ENCODE measurements around the gene CRP.

Gene CRP, protein sequence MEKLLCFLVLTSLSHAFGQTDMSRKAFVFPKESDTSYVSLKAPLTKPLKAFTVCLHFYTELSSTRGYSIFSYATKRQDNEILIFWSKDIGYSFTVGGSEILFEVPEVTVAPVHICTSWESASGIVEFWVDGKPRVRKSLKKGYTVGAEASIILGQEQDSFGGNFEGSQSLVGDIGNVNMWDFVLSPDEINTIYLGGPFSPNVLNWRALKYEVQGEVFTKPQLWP

DNA sequence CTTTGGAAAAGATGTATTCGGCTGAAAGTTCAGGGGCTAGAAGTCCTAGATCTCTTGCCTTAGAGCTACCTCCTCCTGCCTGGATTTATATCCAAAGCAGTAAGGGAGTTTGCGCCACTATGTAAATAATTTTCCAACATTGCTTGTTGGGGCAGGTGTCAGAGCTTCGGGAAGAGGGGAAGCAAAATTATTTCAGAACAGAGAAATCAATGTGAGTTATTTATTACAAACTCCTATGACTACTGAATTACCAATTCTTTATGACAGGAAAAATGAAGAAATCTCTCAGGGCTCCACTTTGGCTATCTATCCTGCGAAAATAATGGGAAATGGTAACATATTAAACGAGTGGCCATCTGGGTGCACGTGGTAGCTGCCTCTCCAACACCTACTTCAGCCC lies at the start of gene CRP:
Gene CRP (minus strand): TSS at position 61 of the 400 bp plus-strand sequence. CDS start 104 bp downstream, outside the sequence.
- Histone ChIP-seq H3K4me1 (ENCODE audit: control insufficient read depth, insufficient read depth, low read length) (no peaks in the 10 kb centered on the region), H3K9me3 (ENCODE audit: control insufficient read depth, low read length) (no peaks in the 10 kb centered on the region), H3K27me3 (ENCODE audit: control insufficient read depth, insufficient read depth, low read length) (no peaks in the 10 kb centered on the region), H3K9ac (ENCODE audit: low read length) (no peak within 1 kb of the TSS), H3K4me3 (ENCODE audit: low read length) (no peak within 1 kb of the TSS), H3K36me3 (ENCODE audit: control insufficient read depth, insufficient read depth, low read length) (no peaks in the 10 kb centered on the region)

DNA sequence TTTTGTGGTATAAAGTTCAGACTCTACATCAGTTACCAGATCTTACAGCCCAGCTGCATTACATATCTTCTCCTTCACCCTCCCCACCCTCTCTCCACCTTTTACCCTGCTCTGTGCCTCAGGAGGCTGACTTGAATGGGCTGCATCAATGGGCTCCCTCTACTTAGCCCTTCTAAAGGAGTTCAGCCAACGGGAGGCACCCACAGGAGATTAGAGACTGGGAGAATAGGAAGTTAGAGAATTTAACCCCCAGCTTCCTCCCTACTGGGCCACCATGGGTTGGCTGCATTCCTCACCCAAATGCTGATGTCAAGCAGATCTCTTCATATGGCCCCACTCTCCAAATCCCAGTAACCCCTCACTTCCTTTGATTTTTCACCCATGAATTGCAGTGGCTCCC lies 49.3 kb upstream of the CRP start:
- H3K4me3 ChIP-seq (ENCODE audit: low read length) = no peak overlapping the region
- no peak overlapping the region for H3K9ac ChIP-seq (ENCODE audit: low read length)
- no peaks in the 10 kb centered on the region for H3K4me1 ChIP-seq (ENCODE audit: control insufficient read depth, insufficient read depth, low read length)
- H3K36me3 ChIP-seq (ENCODE audit: control insufficient read depth, insufficient read depth, low read length) = no peaks in the 10 kb centered on the region
- no peaks in the 10 kb centered on the region for H3K9me3 ChIP-seq (ENCODE audit: control insufficient read depth, low read length)
- no peaks in the 10 kb centered on the region for H3K27me3 ChIP-seq (ENCODE audit: control insufficient read depth, insufficient read depth, low read length)

DNA sequence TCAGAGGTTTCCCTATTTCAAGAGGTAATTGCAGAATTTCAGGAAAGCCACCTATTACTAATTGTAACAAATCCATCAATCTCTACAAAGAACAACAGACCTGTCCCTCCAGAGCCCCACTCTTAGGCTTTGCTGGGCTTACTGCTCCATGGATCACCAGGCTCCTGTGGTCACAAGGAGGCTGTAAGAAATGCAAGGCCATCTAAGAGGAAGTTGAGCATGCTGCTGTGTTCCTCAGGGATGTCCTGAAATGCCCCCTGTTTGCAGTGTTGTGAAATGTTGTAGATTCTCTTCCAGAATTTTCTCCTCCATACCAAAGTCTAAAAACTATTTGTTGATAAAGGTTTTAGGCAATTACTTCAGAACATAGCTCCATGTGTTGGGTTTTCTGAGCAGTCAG lies 42.0 kb upstream of the CRP start:
- H3K27me3 ChIP-seq (ENCODE audit: control insufficient read depth, insufficient read depth, low read length) = no peaks in the 10 kb centered on the region
- H3K9me3 ChIP-seq (ENCODE audit: control insufficient read depth, low read length) = no peaks in the 10 kb centered on the region
- H3K4me3 ChIP-seq (ENCODE audit: low read length) = no peak overlapping the region
- H3K4me1 ChIP-seq (ENCODE audit: control insufficient read depth, insufficient read depth, low read length) = peaks cover 7% of the 10 kb centered on the region
- H3K36me3 ChIP-seq (ENCODE audit: control insufficient read depth, insufficient read depth, low read length) = no peaks in the 10 kb centered on the region
- no peak overlapping the region for H3K9ac ChIP-seq (ENCODE audit: low read length)

DNA sequence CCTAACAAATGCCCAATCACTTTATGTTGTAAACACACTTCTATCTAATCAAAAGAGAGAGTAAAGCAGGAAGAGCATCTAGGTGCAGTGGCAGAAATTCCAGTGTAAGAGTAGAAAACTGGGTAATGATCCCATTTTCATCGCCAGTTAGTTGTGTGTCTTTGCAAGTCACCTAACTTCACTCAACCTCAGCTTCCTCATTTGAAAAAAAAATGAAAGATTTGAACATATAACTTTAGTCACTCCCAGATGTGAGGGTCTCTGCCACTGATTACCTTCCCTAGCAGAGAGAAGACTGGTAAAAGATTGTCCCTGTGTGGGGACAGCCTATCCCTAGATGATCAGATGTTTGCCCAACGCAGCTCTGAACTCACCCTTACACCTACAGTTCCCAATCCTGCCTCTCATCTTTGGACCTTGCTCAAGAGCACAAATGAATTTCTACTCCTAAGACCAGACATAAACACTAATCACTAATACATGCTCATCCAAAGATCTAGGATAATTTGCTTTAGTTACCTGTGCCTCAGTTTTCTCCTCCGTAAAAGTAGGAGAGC lies 41.1 kb upstream of the CRP start:
- no peaks in the 10 kb centered on the region for H3K36me3 ChIP-seq (ENCODE audit: control insufficient read depth, insufficient read depth, low read length)
- H3K9me3 ChIP-seq (ENCODE audit: control insufficient read depth, low read length) = no peaks in the 10 kb centered on the region
- peaks cover 7% of the 10 kb centered on the region for H3K4me1 ChIP-seq (ENCODE audit: control insufficient read depth, insufficient read depth, low read length)
- H3K9ac ChIP-seq (ENCODE audit: low read length) = no peak overlapping the region
- H3K4me3 ChIP-seq (ENCODE audit: low read length) = no peak overlapping the region
- no peaks in the 10 kb centered on the region for H3K27me3 ChIP-seq (ENCODE audit: control insufficient read depth, insufficient read depth, low read length)

DNA sequence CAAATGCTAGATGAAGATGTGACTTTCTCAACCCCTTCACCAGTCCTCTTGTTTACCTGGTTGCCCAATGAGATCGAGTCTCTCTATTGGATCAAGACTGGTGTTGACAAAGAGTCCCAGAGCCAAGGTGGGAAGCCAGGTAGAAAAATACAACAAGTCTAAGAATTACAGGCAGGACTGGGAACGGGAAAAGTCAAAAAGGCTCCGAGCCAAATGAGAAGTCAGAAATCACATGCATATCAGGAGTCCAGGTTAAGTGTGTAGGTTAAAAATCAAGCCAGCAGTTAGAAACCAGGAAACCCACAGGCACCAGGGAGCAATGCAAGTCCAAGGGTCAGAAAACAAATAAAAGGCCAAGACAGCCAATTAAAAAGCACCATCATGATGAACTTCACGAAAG lies 39.0 kb upstream of the CRP start:
- no peaks in the 10 kb centered on the region for H3K9me3 ChIP-seq (ENCODE audit: control insufficient read depth, low read length)
- peaks cover 7% of the 10 kb centered on the region for H3K4me1 ChIP-seq (ENCODE audit: control insufficient read depth, insufficient read depth, low read length)
- no peaks in the 10 kb centered on the region for H3K36me3 ChIP-seq (ENCODE audit: control insufficient read depth, insufficient read depth, low read length)
- no peaks in the 10 kb centered on the region for H3K27me3 ChIP-seq (ENCODE audit: control insufficient read depth, insufficient read depth, low read length)
- H3K4me3 ChIP-seq (ENCODE audit: low read length) = no peak overlapping the region
- no peak overlapping the region for H3K9ac ChIP-seq (ENCODE audit: low read length)

DNA sequence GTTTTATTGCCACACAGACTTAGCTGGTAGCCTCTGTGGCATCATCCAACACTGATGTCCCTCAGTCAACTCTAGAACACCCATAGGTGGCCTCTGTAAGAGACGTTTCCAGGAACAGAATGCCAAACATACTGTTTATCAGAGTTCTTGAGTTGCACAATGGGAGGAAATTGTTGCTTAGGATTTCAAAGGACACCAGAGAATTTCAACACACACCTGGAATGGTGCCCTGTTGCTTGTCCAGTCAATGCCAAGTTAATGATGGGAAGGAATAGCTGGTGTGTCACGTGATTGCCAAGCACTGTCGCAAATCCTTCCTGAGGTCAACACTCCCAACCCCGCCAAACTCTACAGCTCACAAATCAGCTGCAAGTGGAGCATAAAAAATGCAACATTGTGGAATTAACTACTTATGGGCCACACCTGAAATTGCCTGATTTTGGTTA lies 37.8 kb upstream of the CRP start:
- H3K4me1 ChIP-seq (ENCODE audit: control insufficient read depth, insufficient read depth, low read length) = peaks cover 7% of the 10 kb centered on the region
- H3K36me3 ChIP-seq (ENCODE audit: control insufficient read depth, insufficient read depth, low read length) = no peaks in the 10 kb centered on the region
- no peak overlapping the region for H3K9ac ChIP-seq (ENCODE audit: low read length)
- no peaks in the 10 kb centered on the region for H3K27me3 ChIP-seq (ENCODE audit: control insufficient read depth, insufficient read depth, low read length)
- no peaks in the 10 kb centered on the region for H3K9me3 ChIP-seq (ENCODE audit: control insufficient read depth, low read length)
- H3K4me3 ChIP-seq (ENCODE audit: low read length) = no peak overlapping the region

DNA sequence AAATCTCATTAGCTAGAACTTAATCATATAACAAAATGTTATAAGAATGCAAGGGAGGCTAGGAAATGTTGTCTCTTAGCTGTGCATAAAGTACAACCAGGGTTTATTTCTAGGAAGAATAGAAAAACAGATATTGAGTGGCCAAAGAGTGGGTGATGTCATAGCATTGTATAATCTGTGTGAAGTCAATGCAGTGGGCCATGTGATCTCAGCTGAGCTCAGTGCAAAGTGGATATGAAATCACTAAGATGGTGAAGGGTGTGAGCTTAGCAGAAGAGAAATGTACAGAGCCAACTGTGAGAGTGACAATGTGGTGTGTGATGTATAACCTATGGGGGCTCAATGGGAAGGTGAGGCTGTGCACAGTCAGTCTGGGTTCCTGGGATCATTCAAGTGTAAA lies 36.6 kb upstream of the CRP start:
- Histone ChIP-seq H3K36me3 (ENCODE audit: control insufficient read depth, insufficient read depth, low read length) (no peaks in the 10 kb centered on the region), H3K27me3 (ENCODE audit: control insufficient read depth, insufficient read depth, low read length) (no peaks in the 10 kb centered on the region), H3K4me3 (ENCODE audit: low read length) (no peak overlapping the region), H3K4me1 (ENCODE audit: control insufficient read depth, insufficient read depth, low read length) (peaks cover 7% of the 10 kb centered on the region), H3K9ac (ENCODE audit: low read length) (no peak overlapping the region), H3K9me3 (ENCODE audit: control insufficient read depth, low read length) (no peaks in the 10 kb centered on the region)

DNA sequence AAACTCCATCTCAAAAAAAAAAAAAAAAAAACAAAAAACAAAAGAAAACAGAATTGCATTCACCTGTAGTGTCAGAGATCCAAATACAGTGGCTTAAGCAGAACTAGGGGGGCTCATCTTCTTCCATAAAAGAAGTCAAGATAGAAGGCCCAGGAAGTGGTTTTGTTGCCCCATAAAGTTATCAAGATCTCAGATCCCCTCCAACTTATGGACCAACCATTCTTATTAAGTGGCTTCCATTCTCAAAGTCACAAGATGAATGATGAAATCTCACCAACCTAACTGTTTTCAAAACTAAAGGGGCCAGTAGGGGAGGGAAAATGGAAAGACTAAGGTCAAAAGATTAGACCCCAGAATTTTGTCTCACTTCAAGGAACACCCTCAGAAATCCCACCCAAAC lies 36.2 kb upstream of the CRP start:
- H3K4me1 ChIP-seq (ENCODE audit: control insufficient read depth, insufficient read depth, low read length) = peaks cover 7% of the 10 kb centered on the region
- no peaks in the 10 kb centered on the region for H3K9me3 ChIP-seq (ENCODE audit: control insufficient read depth, low read length)
- H3K9ac ChIP-seq (ENCODE audit: low read length) = no peak overlapping the region
- no peak overlapping the region for H3K4me3 ChIP-seq (ENCODE audit: low read length)
- no peaks in the 10 kb centered on the region for H3K36me3 ChIP-seq (ENCODE audit: control insufficient read depth, insufficient read depth, low read length)
- H3K27me3 ChIP-seq (ENCODE audit: control insufficient read depth, insufficient read depth, low read length) = no peaks in the 10 kb centered on the region

DNA sequence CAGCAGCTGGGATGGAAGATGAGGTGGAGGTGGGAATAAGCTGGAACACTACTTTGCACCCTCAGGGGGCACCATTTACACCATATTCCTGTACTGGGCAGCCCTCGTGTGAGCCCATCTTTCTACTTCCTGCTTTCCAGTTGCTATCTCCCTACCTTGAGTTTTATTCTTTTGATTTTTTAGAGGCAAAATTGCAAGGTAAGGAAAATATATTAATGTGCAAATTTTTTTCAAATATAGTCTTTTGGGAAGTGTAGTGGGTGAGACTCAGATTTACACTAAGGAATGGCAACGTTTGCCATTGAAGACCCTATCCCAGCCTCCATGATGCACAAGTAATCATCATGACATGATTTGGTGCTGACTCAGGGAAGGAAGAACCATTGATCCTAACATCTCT lies 35.2 kb upstream of the CRP start:
- Histone ChIP-seq H3K4me1 (ENCODE audit: control insufficient read depth, insufficient read depth, low read length) (peaks cover 7% of the 10 kb centered on the region), H3K27me3 (ENCODE audit: control insufficient read depth, insufficient read depth, low read length) (no peaks in the 10 kb centered on the region), H3K9ac (ENCODE audit: low read length) (no peak overlapping the region), H3K4me3 (ENCODE audit: low read length) (no peak overlapping the region), H3K36me3 (ENCODE audit: control insufficient read depth, insufficient read depth, low read length) (no peaks in the 10 kb centered on the region), H3K9me3 (ENCODE audit: control insufficient read depth, low read length) (no peaks in the 10 kb centered on the region)

DNA sequence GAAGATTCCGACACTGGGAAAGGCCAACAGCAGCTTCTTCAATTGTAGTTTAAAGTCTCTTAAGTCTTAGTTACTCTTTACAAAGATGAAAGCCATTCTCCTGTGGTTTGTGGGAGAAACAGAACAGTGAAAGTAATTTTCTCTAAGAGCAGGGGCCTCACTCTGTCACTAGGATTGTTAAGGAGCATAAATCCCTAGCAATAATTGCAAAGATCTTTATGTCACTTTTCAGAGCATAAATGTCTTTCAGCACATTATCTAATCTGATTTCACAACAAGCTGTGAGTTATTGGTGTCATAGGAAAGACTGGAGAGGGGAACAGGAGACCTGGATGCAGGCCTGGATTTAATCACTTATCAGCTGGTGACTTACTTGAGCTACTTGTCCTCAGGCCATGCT lies 34.0 kb upstream of the CRP start:
- H3K9me3 ChIP-seq (ENCODE audit: control insufficient read depth, low read length) = no peaks in the 10 kb centered on the region
- H3K27me3 ChIP-seq (ENCODE audit: control insufficient read depth, insufficient read depth, low read length) = no peaks in the 10 kb centered on the region
- H3K4me1 ChIP-seq (ENCODE audit: control insufficient read depth, insufficient read depth, low read length) = peaks cover 3% of the 10 kb centered on the region
- H3K4me3 ChIP-seq (ENCODE audit: low read length) = no peak overlapping the region
- no peaks in the 10 kb centered on the region for H3K36me3 ChIP-seq (ENCODE audit: control insufficient read depth, insufficient read depth, low read length)
- H3K9ac ChIP-seq (ENCODE audit: low read length) = no peak overlapping the region

DNA sequence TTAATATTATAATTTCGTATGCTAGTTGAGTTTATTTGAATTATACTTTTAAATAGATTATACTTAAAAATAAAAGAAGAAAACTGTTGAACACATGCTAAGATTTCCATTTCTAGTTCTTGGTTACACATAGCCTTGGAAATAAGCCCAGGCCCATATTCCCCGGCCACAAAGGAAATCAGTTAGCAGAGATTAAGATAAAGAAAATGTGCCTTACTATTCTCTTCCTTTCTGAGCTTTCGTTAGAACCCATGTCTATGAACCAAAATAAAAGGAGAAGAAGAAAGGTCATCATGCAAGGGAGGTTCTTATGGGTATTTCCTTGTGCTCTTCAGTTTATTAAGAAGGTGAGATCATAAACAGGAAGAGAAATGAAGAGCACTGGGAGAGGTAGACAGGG lies 32.3 kb upstream of the CRP start:
- H3K36me3 ChIP-seq (ENCODE audit: control insufficient read depth, insufficient read depth, low read length) = no peaks in the 10 kb centered on the region

DNA sequence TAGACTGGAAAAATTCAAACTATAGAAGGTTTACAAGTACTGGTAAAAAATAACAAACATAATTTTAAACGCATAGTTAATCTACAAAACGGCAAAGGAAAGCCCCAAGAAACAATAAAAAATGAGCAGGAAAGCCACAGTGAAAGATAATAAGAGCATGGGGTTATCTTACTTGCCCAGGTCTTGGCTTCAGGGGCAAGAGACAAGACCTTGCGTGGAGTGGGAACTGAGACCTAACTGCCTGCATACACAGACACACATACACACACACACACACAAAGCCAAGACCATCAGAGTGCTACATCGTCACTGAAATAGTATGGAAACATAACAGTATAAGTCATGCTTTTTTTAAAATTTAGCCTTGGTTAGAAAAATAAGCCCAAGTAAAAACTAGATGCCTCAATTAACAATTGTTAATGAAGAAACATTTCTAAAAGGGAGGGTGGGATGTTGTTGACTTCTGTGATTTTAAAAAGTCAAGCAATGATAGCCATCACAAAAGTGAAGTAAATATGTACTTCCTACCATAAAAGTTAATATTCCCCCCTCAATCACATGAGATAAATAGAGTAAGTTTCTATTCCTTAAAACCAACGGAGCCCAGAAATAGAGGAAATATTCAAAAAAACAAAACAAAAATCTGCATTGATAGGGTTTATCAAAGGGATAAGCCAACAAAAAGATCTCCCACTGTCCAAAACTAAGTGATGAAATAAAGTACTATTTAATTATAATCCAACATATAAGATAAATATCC lies 29.4 kb upstream of the CRP start:
- Histone ChIP-seq H3K4me1 (ENCODE audit: control insufficient read depth, insufficient read depth, low read length) (no peaks in the 10 kb centered on the region), H3K36me3 (ENCODE audit: control insufficient read depth, insufficient read depth, low read length) (no peaks in the 10 kb centered on the region), H3K27me3 (ENCODE audit: control insufficient read depth, insufficient read depth, low read length) (no peaks in the 10 kb centered on the region), H3K9me3 (ENCODE audit: control insufficient read depth, low read length) (no peaks in the 10 kb centered on the region), H3K4me3 (ENCODE audit: low read length) (no peak overlapping the region), H3K9ac (ENCODE audit: low read length) (no peak overlapping the region)

More for the DNA sequence above, 32.3 kb upstream of the CRP start:
- no peaks in the 10 kb centered on the region for H3K27me3 ChIP-seq (ENCODE audit: control insufficient read depth, insufficient read depth, low read length)
- H3K9ac ChIP-seq (ENCODE audit: low read length) = no peak overlapping the region
- H3K4me1 ChIP-seq (ENCODE audit: control insufficient read depth, insufficient read depth, low read length) = no peaks in the 10 kb centered on the region
- H3K4me3 ChIP-seq (ENCODE audit: low read length) = no peak overlapping the region
- H3K9me3 ChIP-seq (ENCODE audit: control insufficient read depth, low read length) = no peaks in the 10 kb centered on the region
